Measurements from ENCODE around the gene HRC.

HRC gene

DNA sequence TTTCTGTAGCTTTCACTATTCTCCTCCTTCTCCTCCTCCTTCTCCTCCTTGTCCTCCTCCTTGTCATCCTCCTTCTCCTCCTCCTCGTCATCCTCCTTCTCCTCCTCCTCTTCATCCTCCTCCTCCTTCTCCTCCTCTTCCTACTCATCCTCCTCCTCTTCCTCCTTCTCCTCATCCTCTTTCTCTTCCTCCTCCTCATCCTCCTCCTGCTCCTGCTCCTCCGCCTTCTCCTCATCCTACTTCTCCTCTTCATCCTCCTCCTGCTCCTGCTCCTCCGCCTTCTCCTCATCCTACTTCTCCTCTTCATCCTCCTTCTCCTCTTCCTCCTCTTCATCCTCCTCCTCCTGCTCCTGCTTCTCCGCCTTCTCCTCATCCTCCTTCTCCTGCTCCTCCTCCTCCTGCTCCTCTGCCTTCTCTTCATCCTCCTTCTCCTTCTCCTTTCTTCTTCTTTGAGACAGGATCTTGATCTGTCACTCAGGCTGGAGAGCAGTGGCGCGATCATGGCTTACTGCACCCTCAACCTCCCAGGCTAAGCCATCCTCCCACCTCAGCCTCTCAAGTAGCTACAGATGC is 38.7 kb upstream of the HRC start:
- no peak overlapping the region for H3K4me3 ChIP-seq (ENCODE audit: low read depth in 1 of 2, low read length in 1 of 2)
- H3K4me1 ChIP-seq (ENCODE audit: control insufficient read depth in 1 of 2, insufficient read depth in 1 of 2, low read depth in 1 of 2, low read length in 1 of 2) = no peaks in the 10 kb centered on the region
- H3K36me3 ChIP-seq = no peaks in the 10 kb centered on the region
- no peaks in the 10 kb centered on the region for H3K9me3 ChIP-seq
- H3K27me3 ChIP-seq = peaks cover 3% of the 10 kb centered on the region
- TF ChIP-seq, protein P1, sequence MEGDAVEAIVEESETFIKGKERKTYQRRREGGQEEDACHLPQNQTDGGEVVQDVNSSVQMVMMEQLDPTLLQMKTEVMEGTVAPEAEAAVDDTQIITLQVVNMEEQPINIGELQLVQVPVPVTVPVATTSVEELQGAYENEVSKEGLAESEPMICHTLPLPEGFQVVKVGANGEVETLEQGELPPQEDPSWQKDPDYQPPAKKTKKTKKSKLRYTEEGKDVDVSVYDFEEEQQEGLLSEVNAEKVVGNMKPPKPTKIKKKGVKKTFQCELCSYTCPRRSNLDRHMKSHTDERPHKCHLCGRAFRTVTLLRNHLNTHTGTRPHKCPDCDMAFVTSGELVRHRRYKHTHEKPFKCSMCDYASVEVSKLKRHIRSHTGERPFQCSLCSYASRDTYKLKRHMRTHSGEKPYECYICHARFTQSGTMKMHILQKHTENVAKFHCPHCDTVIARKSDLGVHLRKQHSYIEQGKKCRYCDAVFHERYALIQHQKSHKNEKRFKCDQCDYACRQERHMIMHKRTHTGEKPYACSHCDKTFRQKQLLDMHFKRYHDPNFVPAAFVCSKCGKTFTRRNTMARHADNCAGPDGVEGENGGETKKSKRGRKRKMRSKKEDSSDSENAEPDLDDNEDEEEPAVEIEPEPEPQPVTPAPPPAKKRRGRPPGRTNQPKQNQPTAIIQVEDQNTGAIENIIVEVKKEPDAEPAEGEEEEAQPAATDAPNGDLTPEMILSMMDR (IDR thresholded peaks at IDR 0.05) = no peak
- H3K27ac ChIP-seq = no peak overlapping the region

DNA sequence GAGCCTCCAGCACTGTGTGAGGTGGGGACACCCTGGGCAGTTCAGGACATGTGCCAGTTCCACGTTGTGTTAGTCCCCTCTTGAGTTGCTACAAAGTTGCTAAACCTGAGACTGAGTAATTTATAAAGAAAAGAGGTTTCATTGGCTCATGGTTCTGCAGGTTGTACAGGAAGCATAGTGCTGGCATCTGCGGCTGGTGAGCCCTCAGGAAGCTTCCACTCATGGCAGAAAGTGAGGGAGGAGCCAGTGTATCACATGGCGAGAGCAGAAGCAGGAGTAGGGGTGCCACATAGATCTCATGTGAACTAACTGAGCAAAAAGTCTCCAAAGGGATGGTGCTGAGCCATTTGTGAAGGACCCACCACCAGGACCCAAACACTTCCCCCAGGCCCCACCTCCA is 35.6 kb upstream of the HRC start:
- Histone ChIP-seq H3K27me3 (peaks cover 4% of the 10 kb centered on the region), H3K36me3 (no peaks in the 10 kb centered on the region), H3K4me1 (ENCODE audit: control insufficient read depth in 1 of 2, insufficient read depth in 1 of 2, low read depth in 1 of 2, low read length in 1 of 2) (no peaks in the 10 kb centered on the region), H3K4me3 (ENCODE audit: low read depth in 1 of 2, low read length in 1 of 2) (no peak overlapping the region), H3K9me3 (no peaks in the 10 kb centered on the region), H3K27ac (no peak overlapping the region)
- TF ChIP-seq, protein P1 (IDR thresholded peaks at IDR 0.05) = no peak

DNA sequence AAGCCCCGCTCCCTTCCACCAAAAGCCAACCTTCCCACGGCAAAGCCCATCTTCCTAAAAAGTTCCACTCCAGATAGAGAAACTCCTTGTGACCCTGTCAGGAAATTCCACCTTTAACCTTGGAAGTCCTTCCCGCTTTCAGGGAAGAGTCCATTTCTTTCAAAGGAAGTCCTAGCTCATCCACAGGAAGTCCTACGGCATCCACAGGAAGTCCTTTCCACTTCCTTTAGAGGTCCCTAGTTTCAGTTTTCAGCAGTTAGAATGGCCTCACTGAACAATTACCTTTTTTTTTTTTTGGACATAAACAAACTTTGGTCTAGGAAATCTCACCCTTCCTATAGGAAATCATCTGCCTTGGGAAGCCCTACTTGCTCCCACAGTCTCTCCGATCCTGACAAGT is 34.1 kb upstream of the HRC start:
- Histone ChIP-seq H3K4me3 (ENCODE audit: low read depth in 1 of 2, low read length in 1 of 2) (no peak overlapping the region), H3K36me3 (no peaks in the 10 kb centered on the region), H3K9me3 (no peaks in the 10 kb centered on the region), H3K27me3 (peaks cover 4% of the 10 kb centered on the region), H3K4me1 (ENCODE audit: control insufficient read depth in 1 of 2, insufficient read depth in 1 of 2, low read depth in 1 of 2, low read length in 1 of 2) (no peaks in the 10 kb centered on the region), H3K27ac (no peak overlapping the region)
- TF ChIP-seq, protein P1 (IDR thresholded peaks at IDR 0.05) = no peak

DNA sequence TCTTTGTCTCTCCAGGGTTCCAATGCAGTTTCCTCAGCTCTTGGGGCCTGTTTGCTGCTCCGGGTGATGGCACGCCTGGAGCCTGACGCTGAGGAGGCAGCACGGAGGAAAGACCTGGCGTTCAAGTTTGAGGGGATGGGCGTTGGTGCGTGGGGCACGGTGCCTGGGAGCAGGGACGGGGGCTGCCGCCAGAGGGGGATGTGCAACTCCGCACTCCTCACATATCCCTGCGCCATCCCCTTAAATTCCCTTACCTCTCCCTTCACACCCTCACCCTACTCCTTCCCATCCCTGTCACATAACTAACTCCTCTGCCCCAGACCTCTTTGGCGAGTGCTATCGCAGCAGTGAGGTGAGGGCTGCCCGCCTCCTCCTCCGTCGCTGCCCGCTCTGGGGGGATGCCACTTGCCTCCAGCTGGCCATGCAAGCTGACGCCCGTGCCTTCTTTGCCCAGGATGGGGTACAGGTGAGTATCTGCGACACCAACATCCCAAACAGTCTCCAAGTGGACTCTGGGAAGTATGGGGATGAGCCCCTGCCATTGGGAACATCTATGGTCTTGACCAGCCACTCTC is 33.5 kb upstream of the HRC start:
- Histone ChIP-seq H3K27ac (no peak overlapping the region), H3K4me1 (ENCODE audit: control insufficient read depth in 1 of 2, insufficient read depth in 1 of 2, low read depth in 1 of 2, low read length in 1 of 2) (no peaks in the 10 kb centered on the region), H3K4me3 (ENCODE audit: low read depth in 1 of 2, low read length in 1 of 2) (no peak overlapping the region), H3K27me3 (peaks cover 4% of the 10 kb centered on the region), H3K9me3 (no peaks in the 10 kb centered on the region), H3K36me3 (no peaks in the 10 kb centered on the region)
- TF ChIP-seq, protein P1 (IDR thresholded peaks at IDR 0.05) = no peak

DNA sequence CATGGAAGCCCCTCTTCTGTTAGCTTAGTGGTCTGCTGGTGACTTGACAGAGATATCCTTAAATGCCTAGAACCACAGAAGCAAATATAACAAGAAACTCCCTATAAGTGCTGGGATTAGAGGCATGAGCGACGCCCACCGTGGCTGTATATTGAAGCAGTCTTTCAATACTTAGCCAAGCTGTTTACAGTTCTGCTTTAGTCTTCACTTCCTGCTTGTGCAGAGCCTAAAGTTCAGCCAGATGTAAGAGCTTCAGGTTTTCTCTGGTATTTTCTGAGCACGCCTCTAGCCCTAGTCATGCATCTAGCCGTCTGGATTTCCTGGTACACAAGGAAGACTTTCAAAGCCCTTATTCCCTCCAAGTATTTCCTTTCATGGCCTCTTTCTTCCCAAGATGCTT is 30.9 kb upstream of the HRC start:
- Histone ChIP-seq H3K36me3 (no peaks in the 10 kb centered on the region), H3K27ac (no peak overlapping the region)

More for the DNA sequence above, 30.9 kb upstream of the HRC start:
- no peaks in the 10 kb centered on the region for H3K4me1 ChIP-seq (ENCODE audit: control insufficient read depth in 1 of 2, insufficient read depth in 1 of 2, low read depth in 1 of 2, low read length in 1 of 2)
- peaks cover 4% of the 10 kb centered on the region for H3K27me3 ChIP-seq
- H3K4me3 ChIP-seq (ENCODE audit: low read depth in 1 of 2, low read length in 1 of 2) = no peak overlapping the region
- TF ChIP-seq, protein P1 (IDR thresholded peaks at IDR 0.05) = no peak
- no peaks in the 10 kb centered on the region for H3K9me3 ChIP-seq

Data from neutrophil (primary cell).